Kidney (tissue), 14 donors: Measurements from ENCODE around the gene CCT7. TPM values are rescaled to one million over a fixed set of nuclear protein-coding genes. Genes with fewer than 3 reads are reported as not detected.

Experiments used
- DNase-seq, 5 donors: peaks; one replicate each; pipeline ENCODE4 v3.0.0-alpha.2; 2013 to 2020
- FAIRE-seq: peaks from 2 replicates; lab custom pipeline; 2012; peaks lifted over from hg19 to GRCh38; lab: Jason Lieb, UNC
- H3K27ac ChIP-seq, 2 donors: one replicate each; pipeline ENCODE4 v1.7.0; 2013; ENCODE audit warnings: low read depth in 2 of 2, low read length in 2 of 2, inconsistent platforms in 1 of 2
- H3K27me3 ChIP-seq: one replicate; pipeline ENCODE4 v1.7.1; 2013; ENCODE audit warnings: low read length, inconsistent platforms; ENCODE audit not compliant: control insufficient read depth, insufficient read depth
- H3K36me3 ChIP-seq, 3 donors: one replicate each; pipeline versions ENCODE4 v1.7.0 to v1.7.1; 2013; ENCODE audit warnings: low read length in 3 of 3, control low read depth in 1 of 3, inconsistent platforms in 1 of 3; ENCODE audit not compliant: insufficient read depth in 3 of 3, control insufficient read depth in 2 of 3
- H3K4me1 ChIP-seq, 3 donors: one replicate each; pipeline versions ENCODE4 v1.7.0 to v1.7.1; 2013; ENCODE audit warnings: low read length in 3 of 3, inconsistent platforms in 1 of 3, low read depth in 1 of 3; ENCODE audit not compliant: control insufficient read depth in 2 of 3, insufficient read depth in 2 of 3
- H3K4me3 ChIP-seq, 3 donors: one replicate each; pipeline versions ENCODE4 v1.7.0 to v1.8.1; 2013; ENCODE audit warnings: low read length in 3 of 3, control low read depth in 1 of 3, inconsistent platforms in 1 of 3
- H3K9ac ChIP-seq, 3 donors: one replicate each; pipeline versions ENCODE4 v1.7.0 to v1.7.1; 2013; ENCODE audit warnings: low read length in 3 of 3, control low read depth in 1 of 3, inconsistent platforms in 1 of 3
- H3K9me3 ChIP-seq, 3 donors: one replicate each; pipeline versions ENCODE4 v1.7.0 to v1.7.1; 2013; ENCODE audit warnings: low read length in 3 of 3, control low read depth in 1 of 3, inconsistent platforms in 1 of 3; ENCODE audit not compliant: control insufficient read depth in 2 of 3, insufficient read depth in 1 of 3
- intact Hi-C: fragments of 100-400 bp; cut with DNase I; formaldehyde crosslinking; loops from one replicate; pipeline ENCODE4 v1.11.1; 2022
- polyA plus RNA-seq: library from polyadenylated mRNA; stranded (reverse); fragments of 350-450 nt; fragmentation: Illumina TruSeq; extraction: RNeasy Lipid Tissue Mini Kit (QIAGEN cat#74804); gene quantifications from one replicate; pipeline ENCODE4 v1.2.3, GENCODE V29; 2014; ENCODE audit warnings: low read depth, low replicate concordance; ENCODE audit not compliant: insufficient read depth
- total RNA-seq: library from RNA; stranded (reverse); fragmentation: NEBNext Ultra II Directional; extraction: Animal tissue kit (Norgen Biotek cat#: 25700); gene quantifications from one replicate; pipeline ENCODE4 v1.2.1, GENCODE V29; 2021
- TF ChIP-seq, protein P1 (sequence below): IDR thresholded peaks from 3 replicates; pipeline ENCODE4 v1.5.1; 2012; ENCODE audit warnings: mild to moderate bottlenecking, moderate library complexity, borderline replicate concordance; ENCODE audit not compliant: insufficient read depth; ENCODE audit errors: extremely low read depth
- donor health status: control.
- donor health status: control.
- donor health status: control.
- donor health status: control.
- donor health status: control.
- donor health status: DM: yes; HTN: yes; CAD: no.
- donor health status: Normal renal cell carcinoma (clear cell type).

The CCT7 gene
- total and polyA plus RNA-seq, 2 donors from 2014 or later = 164 to 173 TPM

DNA sequence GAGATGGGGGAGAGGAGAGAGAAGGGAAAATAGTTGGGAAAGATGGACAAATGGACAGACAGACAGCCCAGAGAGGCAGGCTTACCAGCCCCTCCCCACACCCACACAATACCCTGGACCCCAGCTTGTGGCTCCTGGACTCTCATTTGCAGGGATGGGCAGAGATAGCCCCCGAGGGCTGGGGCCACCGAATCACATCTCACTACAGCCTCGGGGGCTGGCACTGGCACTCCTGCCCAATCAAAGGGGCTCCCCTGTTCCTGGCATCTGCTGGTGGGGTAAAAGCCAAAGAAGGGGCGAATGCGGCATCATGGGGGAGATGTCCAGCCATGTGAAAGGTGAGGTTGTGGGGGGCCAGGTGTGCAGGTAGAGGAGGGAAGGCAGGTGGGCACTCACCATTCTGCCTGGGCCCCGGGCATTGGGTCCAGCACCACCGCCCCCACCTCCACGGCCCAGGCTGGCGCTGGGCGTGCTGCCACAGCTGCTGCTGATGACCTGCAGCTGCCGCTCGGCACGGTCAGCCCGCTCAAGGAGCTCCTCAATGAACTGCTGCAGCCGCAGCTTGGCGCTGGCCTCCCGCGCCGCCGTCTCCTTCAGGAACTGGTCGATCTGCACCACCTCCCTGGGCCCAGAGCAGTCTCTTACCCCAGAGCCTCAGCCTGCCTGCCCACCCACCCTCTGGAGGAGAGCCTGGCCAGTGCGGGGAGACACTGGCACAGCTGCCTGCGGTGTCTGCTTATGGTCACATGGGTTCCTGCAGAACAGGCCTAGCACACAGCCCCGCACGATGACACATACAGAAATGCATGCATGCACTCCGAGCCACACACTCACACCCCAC lies 32.2 kb downstream of the CCT7 start:
- no peak overlapping the region for H3K9ac ChIP-seq
- H3K27ac ChIP-seq = no peak overlapping the region
- H3K4me3 ChIP-seq = no peak overlapping the region
- no peaks in the 10 kb centered on the region for H3K36me3 ChIP-seq
- no peak for DNase-seq
- H3K27me3 ChIP-seq = peaks cover 20% of the 10 kb centered on the region
- no peaks in the 10 kb centered on the region for H3K9me3 ChIP-seq
- intact Hi-C loops = no loop called here
- TF ChIP-seq, protein P1, sequence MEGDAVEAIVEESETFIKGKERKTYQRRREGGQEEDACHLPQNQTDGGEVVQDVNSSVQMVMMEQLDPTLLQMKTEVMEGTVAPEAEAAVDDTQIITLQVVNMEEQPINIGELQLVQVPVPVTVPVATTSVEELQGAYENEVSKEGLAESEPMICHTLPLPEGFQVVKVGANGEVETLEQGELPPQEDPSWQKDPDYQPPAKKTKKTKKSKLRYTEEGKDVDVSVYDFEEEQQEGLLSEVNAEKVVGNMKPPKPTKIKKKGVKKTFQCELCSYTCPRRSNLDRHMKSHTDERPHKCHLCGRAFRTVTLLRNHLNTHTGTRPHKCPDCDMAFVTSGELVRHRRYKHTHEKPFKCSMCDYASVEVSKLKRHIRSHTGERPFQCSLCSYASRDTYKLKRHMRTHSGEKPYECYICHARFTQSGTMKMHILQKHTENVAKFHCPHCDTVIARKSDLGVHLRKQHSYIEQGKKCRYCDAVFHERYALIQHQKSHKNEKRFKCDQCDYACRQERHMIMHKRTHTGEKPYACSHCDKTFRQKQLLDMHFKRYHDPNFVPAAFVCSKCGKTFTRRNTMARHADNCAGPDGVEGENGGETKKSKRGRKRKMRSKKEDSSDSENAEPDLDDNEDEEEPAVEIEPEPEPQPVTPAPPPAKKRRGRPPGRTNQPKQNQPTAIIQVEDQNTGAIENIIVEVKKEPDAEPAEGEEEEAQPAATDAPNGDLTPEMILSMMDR = no peak
- FAIRE-seq = no peak
- peaks cover 0 to 6% (median 0%) of the 10 kb centered on the region in 3 donors for H3K4me1 ChIP-seq

DNA sequence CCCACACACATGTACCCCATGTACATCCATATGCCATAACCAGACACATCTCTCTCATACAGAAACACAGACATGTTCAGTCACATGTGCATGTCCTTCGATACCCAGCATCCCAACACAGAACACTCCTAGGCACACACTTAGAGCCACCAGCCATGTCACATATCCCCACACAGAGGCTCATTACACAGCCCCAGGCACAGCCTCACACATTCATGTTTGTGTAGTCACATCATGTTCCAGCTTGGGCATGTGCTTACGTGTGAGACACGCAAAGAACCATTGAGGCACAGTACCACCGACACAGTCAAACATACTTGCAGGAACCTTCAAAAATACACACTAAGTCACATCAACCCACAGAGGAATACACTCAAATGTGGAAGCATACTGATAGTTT lies 32.9 kb downstream of the CCT7 start:
- FAIRE-seq (no peak), DNase-seq (no peak)
- intact Hi-C loops = no loop called here
- Histone ChIP-seq H3K9ac (no peak overlapping the region), H3K9me3 (no peaks in the 10 kb centered on the region), H3K36me3 (no peaks in the 10 kb centered on the region), H3K27ac (no peak overlapping the region), H3K27me3 (peaks cover 20% of the 10 kb centered on the region), H3K4me1 (peaks cover 0 to 6% (median 0%) of the 10 kb centered on the region in 3 donors), H3K4me3 (no peak overlapping the region)
- TF ChIP-seq, protein P1 = no peak

- DNase-seq (peak in 1 of 5 donors; percentile 63), FAIRE-seq (no peak)
- Histone ChIP-seq H3K4me3 (no peak overlapping the region), H3K27ac (no peak overlapping the region), H3K27me3 (peaks cover 20% of the 10 kb centered on the region), H3K9me3 (no peaks in the 10 kb centered on the region), H3K9ac (no peak overlapping the region), H3K4me1 (peaks cover 0 to 6% (median 0%) of the 10 kb centered on the region in 3 donors), H3K36me3 (no peaks in the 10 kb centered on the region)
- TF ChIP-seq, protein P1 = no peak
- intact Hi-C loops = no loop called here
Measured at GRCh38 chr2:73268366-73268829, 34.3 kb downstream of the CCT7 start.
